Measurements from ENCODE around the gene COL4A6.

DNA sequence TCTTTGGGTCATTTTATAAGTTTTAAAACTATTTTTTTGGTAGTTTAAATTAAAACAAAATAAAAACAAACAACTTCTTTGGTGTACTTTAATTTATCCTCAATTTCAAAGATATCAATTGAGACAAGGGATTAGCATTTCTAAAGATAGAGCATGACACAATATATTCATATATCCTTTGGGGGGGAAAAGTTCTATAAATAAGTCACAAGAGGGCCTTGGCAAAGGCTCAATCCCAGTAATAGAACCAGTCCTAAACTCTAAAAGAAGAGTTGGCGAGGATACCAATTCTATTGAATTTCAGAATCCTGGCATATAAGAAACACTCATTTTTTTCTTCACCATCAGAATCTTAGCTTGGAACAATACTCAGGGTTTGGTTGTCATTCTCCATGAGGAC, 89.7 kb downstream of the COL4A6 start:
- TF ChIP-seq, protein P1, sequence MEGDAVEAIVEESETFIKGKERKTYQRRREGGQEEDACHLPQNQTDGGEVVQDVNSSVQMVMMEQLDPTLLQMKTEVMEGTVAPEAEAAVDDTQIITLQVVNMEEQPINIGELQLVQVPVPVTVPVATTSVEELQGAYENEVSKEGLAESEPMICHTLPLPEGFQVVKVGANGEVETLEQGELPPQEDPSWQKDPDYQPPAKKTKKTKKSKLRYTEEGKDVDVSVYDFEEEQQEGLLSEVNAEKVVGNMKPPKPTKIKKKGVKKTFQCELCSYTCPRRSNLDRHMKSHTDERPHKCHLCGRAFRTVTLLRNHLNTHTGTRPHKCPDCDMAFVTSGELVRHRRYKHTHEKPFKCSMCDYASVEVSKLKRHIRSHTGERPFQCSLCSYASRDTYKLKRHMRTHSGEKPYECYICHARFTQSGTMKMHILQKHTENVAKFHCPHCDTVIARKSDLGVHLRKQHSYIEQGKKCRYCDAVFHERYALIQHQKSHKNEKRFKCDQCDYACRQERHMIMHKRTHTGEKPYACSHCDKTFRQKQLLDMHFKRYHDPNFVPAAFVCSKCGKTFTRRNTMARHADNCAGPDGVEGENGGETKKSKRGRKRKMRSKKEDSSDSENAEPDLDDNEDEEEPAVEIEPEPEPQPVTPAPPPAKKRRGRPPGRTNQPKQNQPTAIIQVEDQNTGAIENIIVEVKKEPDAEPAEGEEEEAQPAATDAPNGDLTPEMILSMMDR (IDR thresholded peaks at IDR 0.05), result no peak
- TF ChIP-seq POLR2A (IDR thresholded peaks at IDR 0.05), result no peak

Data from thyroid gland (tissue), 4 donors.